HCT116 (cell line): ENCODE data around the gene USP46. TPM values are rescaled to one million over a fixed set of nuclear protein-coding genes. Genes with fewer than 3 reads are reported as not detected.

ENCODE experiments used
- ATAC-seq: fragments of 200-7000 bp; cut with Tn5 transposase; 2 replicates; pipeline ENCODE4 v1.9.1; 2020; ENCODE audit warnings: mild to moderate bottlenecking, moderate library complexity
- BruUV-seq: library from RNA; stranded (reverse); fragments of 400-500 nt; replicated peaks from 2 replicates; lab custom pipeline; 2021; lab: Mats Ljungman, UMichigan
- CTCF ChIA-PET: fragments of 300-600 bp; sonication (Branson Sonifier 250); formaldehyde crosslinking; loops from one replicate; lab custom pipeline; 2021; ENCODE audit warnings: antibody characterized with exemption; lab: Charles Lee
- POLR2A ChIA-PET: fragments of 300-600, 350-600 bp; sonication (Branson Sonifier 250); formaldehyde crosslinking; loops from one replicate; lab custom pipeline; 2021; ENCODE audit warnings: antibody characterized with exemption; lab: Charles Lee
- RAD21 ChIA-PET, 2 experiments: fragments of 300-600 bp; sonication (Branson Sonifier 250); formaldehyde crosslinking; loops; one replicate each; lab custom pipeline; 2023; ENCODE audit warnings: low total read pairs in 2 of 2; ENCODE audit not compliant: uncharacterized antibody in 2 of 2, unreplicated experiment in 2 of 2, low non-redundant PET in 1 of 2; lab: Charles Lee
- DNase-seq: peaks from one replicate; pipeline ENCODE4 v3.0.0-alpha.2; 2010; ENCODE audit warnings: low read depth, low spot score
- H2AFZ ChIP-seq: fragments of 200-600 bp; shearing (Covaris generic), sonication (generic); 2 replicates; pipeline ENCODE4 v1.6.1; 2017; ENCODE audit warnings: low read depth, mixed run types, mixed read lengths, antibody characterized with exemption, low read length; ENCODE audit not compliant: poor library complexity, severe bottlenecking
- H3K27ac ChIP-seq: 2 replicates; pipeline ENCODE4 v1.5.1; 2012; ENCODE audit warnings: low read depth, low read length
- H3K27me3 ChIP-seq: fragments of 200-600 bp; sonication (generic); 2 replicates; pipeline ENCODE4 v1.6.1; 2016; ENCODE audit warnings: mixed run types, low read length, mixed read lengths; ENCODE audit not compliant: insufficient read depth
- H3K36me3 ChIP-seq, 2 experiments: fragments of 200-500 bp in 1 of 2; fragments of 200-600 bp in 1 of 2; sonication (Bioruptor generic) in 1 of 2; sonication (generic) in 1 of 2; 2 replicates each; pipeline versions ENCODE4 v1.5.1 to v1.6.1; 2014 to 2016; ENCODE audit warnings: low read length in 2 of 2, inconsistent platforms in 1 of 2, mixed read lengths in 1 of 2, mixed run types in 1 of 2; ENCODE audit not compliant: insufficient read depth in 2 of 2, control insufficient read depth in 1 of 2
- H3K4me1 ChIP-seq, 2 experiments: fragments of 200-600 bp in 1 of 2; sonication (generic) in 1 of 2; 2 replicates each; pipeline versions ENCODE4 v1.5.1 to v1.6.1; 2012 to 2017; ENCODE audit warnings: low read length in 2 of 2, inconsistent platforms in 1 of 2, mild to moderate bottlenecking in 1 of 2, mixed read lengths in 1 of 2, mixed run types in 1 of 2, moderate library complexity in 1 of 2; ENCODE audit not compliant: insufficient read depth in 2 of 2, control insufficient read depth in 1 of 2
- H3K4me2 ChIP-seq: fragments of 200-600 bp; sonication (generic); 2 replicates; pipeline ENCODE4 v1.6.1; 2017; ENCODE audit warnings: mixed run types, low read length, mixed read lengths
- H3K4me3 ChIP-seq, 2 experiments: fragments of 200-600 bp in 1 of 2; sonication (generic) in 1 of 2; replicated peaks in 1 of 2; 2 replicates each; pipeline ENCODE4 v1.5.1; 2011 to 2016; ENCODE audit warnings: low read length in 2 of 2, control low read depth in 1 of 2, low read depth in 1 of 2, mild to moderate bottlenecking in 1 of 2, mixed read lengths in 1 of 2, mixed run types in 1 of 2
- H3K79me2 ChIP-seq: fragments of 200-600 bp; sonication (generic); 2 replicates; pipeline ENCODE4 v1.6.1; 2017; ENCODE audit warnings: mild to moderate bottlenecking, mixed run types, low read length, moderate library complexity, mixed read lengths; ENCODE audit not compliant: insufficient read depth
- H3K9ac ChIP-seq: fragments of 200-600 bp; sonication (generic); 2 replicates; pipeline ENCODE4 v1.6.1; 2016; ENCODE audit warnings: low read length, mixed read lengths
- H3K9me2 ChIP-seq: fragments of 200-600 bp; sonication (generic), shearing (Covaris generic); 2 replicates; pipeline ENCODE4 v1.6.1; 2017; ENCODE audit warnings: mixed run types, mild to moderate bottlenecking, moderate library complexity; ENCODE audit not compliant: insufficient read depth
- H3K9me3 ChIP-seq, 2 experiments: fragments of 200-500 bp in 1 of 2; fragments of 200-600 bp in 1 of 2; sonication (Bioruptor generic) in 1 of 2; sonication (generic) in 1 of 2; 2 replicates each; pipeline ENCODE4 v1.6.1; 2014 to 2017; ENCODE audit warnings: low read length in 2 of 2, mixed read lengths in 2 of 2, inconsistent platforms in 1 of 2, low read depth in 1 of 2, mild to moderate bottlenecking in 1 of 2, mixed run types in 1 of 2, moderate library complexity in 1 of 2; ENCODE audit not compliant: control insufficient read depth in 1 of 2, insufficient read depth in 1 of 2
- H4K20me1 ChIP-seq: fragments of 200-600 bp; sonication (generic), shearing (Covaris generic); 2 replicates; pipeline ENCODE4 v1.6.1; 2017; ENCODE audit warnings: mixed run types, mild to moderate bottlenecking, moderate library complexity; ENCODE audit not compliant: insufficient read depth
- CEBPB ChIP-seq: IDR thresholded peaks from 2 replicates; pipeline ENCODE4 v1.6.1; 2012; ENCODE audit warnings: low read depth
- EGR1 ChIP-seq: IDR thresholded peaks from 2 replicates; pipeline ENCODE4 v1.6.1; 2012; ENCODE audit warnings: low read depth
- ELF1 ChIP-seq: IDR thresholded peaks from 2 replicates; pipeline ENCODE4 v1.6.1; 2012; ENCODE audit warnings: low read depth, borderline replicate concordance
- FOSL1 ChIP-seq: IDR thresholded peaks from 2 replicates; pipeline ENCODE4 v1.6.1; 2012; ENCODE audit warnings: low read depth
- JUND ChIP-seq: IDR thresholded peaks from 2 replicates; pipeline ENCODE4 v1.6.1; 2012
- POLR2A ChIP-seq: IDR thresholded peaks from 2 replicates; pipeline ENCODE4 v1.7.0; 2011; ENCODE audit warnings: borderline replicate concordance; ENCODE audit not compliant: insufficient read depth, insufficient read length; ENCODE audit errors: extremely low read depth
- RAD21 ChIP-seq: IDR thresholded peaks from 2 replicates; pipeline ENCODE4 v1.6.1; 2012; ENCODE audit warnings: low read depth, mild to moderate bottlenecking
- SIN3A ChIP-seq: IDR thresholded peaks from 2 replicates; pipeline ENCODE4 v1.6.1; 2012; ENCODE audit warnings: low read depth
- SP1 ChIP-seq: IDR thresholded peaks from 2 replicates; pipeline ENCODE4 v1.6.1; 2012; ENCODE audit warnings: low read depth
- TCF7L2 ChIP-seq: IDR thresholded peaks from 2 replicates; pipeline ENCODE4 v1.7.0; 2011; ENCODE audit warnings: borderline replicate concordance, inconsistent platforms; ENCODE audit not compliant: insufficient read depth, insufficient read length; ENCODE audit errors: extremely low read depth
- YY1 ChIP-seq: IDR thresholded peaks from 2 replicates; pipeline ENCODE4 v1.6.1; 2011; ENCODE audit warnings: low read length, low read depth, moderate library complexity, mild to moderate bottlenecking; ENCODE audit not compliant: insufficient replicate concordance; ENCODE audit errors: extremely low read depth
- ZFX ChIP-seq: fragments of 450-650 bp; IDR thresholded peaks from 2 replicates; pipeline ENCODE4 v1.6.1; 2017
- intact Hi-C: fragments of 100-400 bp; cut with micrococcal nuclease; formaldehyde crosslinking; loops from 2 replicates; pipeline ENCODE4 v1.10.0; 2022
- total RNA-seq: library from RNA; stranded (reverse); gene quantifications from one replicate; pipeline ENCODE4 v1.2.1, GENCODE V29; 2021; ENCODE audit not compliant: unreplicated experiment
- TF ChIP-seq, protein P1 (sequence below): IDR thresholded peaks from 2 replicates; pipeline ENCODE4 v1.6.1; 2012
- TF ChIP-seq, protein P2 (sequence below): IDR thresholded peaks from 2 replicates; pipeline ENCODE4 v1.6.1; 2012
- TF ChIP-seq, protein P3 (sequence below): IDR thresholded peaks from 2 replicates; pipeline ENCODE4 v1.6.1; 2011; ENCODE audit warnings: mild to moderate bottlenecking, low read length, moderate library complexity; ENCODE audit not compliant: insufficient replicate concordance; ENCODE audit errors: extremely low read depth

USP46 gene
- total RNA-seq, 1 experiment from 2014 or later, result 36.6 TPM

DNA sequence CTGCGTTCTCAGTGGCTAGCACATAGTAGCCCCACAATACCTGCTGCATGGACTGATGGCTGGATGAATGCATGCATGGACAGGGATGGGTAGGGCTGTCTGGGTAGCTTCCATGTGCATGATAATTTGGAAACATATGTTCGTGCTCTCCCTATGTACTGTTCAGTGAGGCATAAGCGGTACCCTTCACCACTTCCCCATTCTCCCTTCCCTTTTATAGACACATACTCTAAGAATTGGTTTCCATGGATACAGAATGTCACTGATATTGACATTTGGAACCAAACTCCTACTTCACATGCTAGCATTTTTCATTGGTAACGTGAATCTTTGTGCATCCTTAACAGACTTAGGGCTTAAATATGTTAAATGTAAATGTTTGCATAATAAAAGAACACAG, 20.4 kb downstream of the USP46 start:
- POLR2A ChIA-PET, result no interaction called here
- Histone ChIP-seq H3K9me2 (no peaks in the 10 kb centered on the region), H3K9me3 (no peaks in the 10 kb centered on the region), H3K36me3 (no peaks in the 10 kb centered on the region), H3K4me2 (no peak overlapping the region), H4K20me1 (peaks cover 9% of the 10 kb centered on the region; the same call in 1 of the 2 replicates), H3K4me1 (peaks cover 49 to 66% of the 10 kb centered on the region in 2 experiments), H3K4me3 (no peak overlapping the region), H3K27ac (no peak overlapping the region), H3K9ac (no peak overlapping the region), H2AFZ (no peak overlapping the region), H3K79me2 (peaks cover 56% of the 10 kb centered on the region), H3K27me3 (no peaks in the 10 kb centered on the region)
- RAD21 ChIA-PET, result no interaction called here
- BruUV-seq, result no TSS peak
- TF ChIP-seq TCF7L2, result no peak
- no peak for TF ChIP-seq ZFX
- no peak for TF ChIP-seq EGR1
- TF ChIP-seq FOSL1, result no peak
- TF ChIP-seq RAD21, result no peak
- no peak for TF ChIP-seq SIN3A
- no peak for TF ChIP-seq SP1
- no peak for TF ChIP-seq ELF1
- no peak for TF ChIP-seq CEBPB
- no peak for TF ChIP-seq POLR2A
- no peak for TF ChIP-seq JUND
- TF ChIP-seq, protein P1, sequence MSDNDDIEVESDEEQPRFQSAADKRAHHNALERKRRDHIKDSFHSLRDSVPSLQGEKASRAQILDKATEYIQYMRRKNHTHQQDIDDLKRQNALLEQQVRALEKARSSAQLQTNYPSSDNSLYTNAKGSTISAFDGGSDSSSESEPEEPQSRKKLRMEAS, result no peak
- TF ChIP-seq, protein P2, sequence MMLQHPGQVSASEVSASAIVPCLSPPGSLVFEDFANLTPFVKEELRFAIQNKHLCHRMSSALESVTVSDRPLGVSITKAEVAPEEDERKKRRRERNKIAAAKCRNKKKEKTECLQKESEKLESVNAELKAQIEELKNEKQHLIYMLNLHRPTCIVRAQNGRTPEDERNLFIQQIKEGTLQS, result no peak
- TF ChIP-seq, protein P3, sequence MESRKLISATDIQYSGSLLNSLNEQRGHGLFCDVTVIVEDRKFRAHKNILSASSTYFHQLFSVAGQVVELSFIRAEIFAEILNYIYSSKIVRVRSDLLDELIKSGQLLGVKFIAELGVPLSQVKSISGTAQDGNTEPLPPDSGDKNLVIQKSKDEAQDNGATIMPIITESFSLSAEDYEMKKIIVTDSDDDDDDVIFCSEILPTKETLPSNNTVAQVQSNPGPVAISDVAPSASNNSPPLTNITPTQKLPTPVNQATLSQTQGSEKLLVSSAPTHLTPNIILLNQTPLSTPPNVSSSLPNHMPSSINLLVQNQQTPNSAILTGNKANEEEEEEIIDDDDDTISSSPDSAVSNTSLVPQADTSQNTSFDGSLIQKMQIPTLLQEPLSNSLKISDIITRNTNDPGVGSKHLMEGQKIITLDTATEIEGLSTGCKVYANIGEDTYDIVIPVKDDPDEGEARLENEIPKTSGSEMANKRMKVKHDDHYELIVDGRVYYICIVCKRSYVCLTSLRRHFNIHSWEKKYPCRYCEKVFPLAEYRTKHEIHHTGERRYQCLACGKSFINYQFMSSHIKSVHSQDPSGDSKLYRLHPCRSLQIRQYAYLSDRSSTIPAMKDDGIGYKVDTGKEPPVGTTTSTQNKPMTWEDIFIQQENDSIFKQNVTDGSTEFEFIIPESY, result no peak
- TF ChIP-seq YY1, result no peak
- no peak for DNase-seq
- ATAC-seq, result no peak
- intact Hi-C loops, result no loop called here
- CTCF ChIA-PET, result no interaction called here
